HCT116 (cell line): Measurements from ENCODE around the gene PLA2R1. TPM values are rescaled to one million over a fixed set of nuclear protein-coding genes. Genes with fewer than 3 reads are reported as not detected.

Source experiments
- ATAC-seq: fragments of 200-7000 bp; cut with Tn5 transposase; 2 replicates; pipeline ENCODE4 v1.9.1; 2020; ENCODE audit warnings: mild to moderate bottlenecking, moderate library complexity
- BruUV-seq: library from RNA; stranded (reverse); fragments of 400-500 nt; replicated peaks from 2 replicates; lab custom pipeline; 2021; lab: Mats Ljungman, UMichigan
- CTCF ChIA-PET: fragments of 300-600 bp; sonication (Branson Sonifier 250); formaldehyde crosslinking; loops from one replicate; lab custom pipeline; 2021; ENCODE audit warnings: antibody characterized with exemption; lab: Charles Lee
- POLR2A ChIA-PET: fragments of 300-600, 350-600 bp; sonication (Branson Sonifier 250); formaldehyde crosslinking; loops from one replicate; lab custom pipeline; 2021; ENCODE audit warnings: antibody characterized with exemption; lab: Charles Lee
- RAD21 ChIA-PET, 2 experiments: fragments of 300-600 bp; sonication (Branson Sonifier 250); formaldehyde crosslinking; loops; one replicate each; lab custom pipeline; 2023; ENCODE audit warnings: low total read pairs in 2 of 2; ENCODE audit not compliant: uncharacterized antibody in 2 of 2, unreplicated experiment in 2 of 2, low non-redundant PET in 1 of 2; lab: Charles Lee
- DNase-seq: peaks from one replicate; pipeline ENCODE4 v3.0.0-alpha.2; 2010; ENCODE audit warnings: low read depth, low spot score
- H2AFZ ChIP-seq: fragments of 200-600 bp; shearing (Covaris generic), sonication (generic); 2 replicates; pipeline ENCODE4 v1.6.1; 2017; ENCODE audit warnings: low read depth, mixed run types, mixed read lengths, antibody characterized with exemption, low read length; ENCODE audit not compliant: poor library complexity, severe bottlenecking
- H3K27ac ChIP-seq: 2 replicates; pipeline ENCODE4 v1.5.1; 2012; ENCODE audit warnings: low read depth, low read length
- H3K27me3 ChIP-seq: fragments of 200-600 bp; sonication (generic); 2 replicates; pipeline ENCODE4 v1.6.1; 2016; ENCODE audit warnings: mixed run types, low read length, mixed read lengths; ENCODE audit not compliant: insufficient read depth
- H3K36me3 ChIP-seq, 2 experiments: fragments of 200-500 bp in 1 of 2; fragments of 200-600 bp in 1 of 2; sonication (Bioruptor generic) in 1 of 2; sonication (generic) in 1 of 2; 2 replicates each; pipeline versions ENCODE4 v1.5.1 to v1.6.1; 2014 to 2016; ENCODE audit warnings: low read length in 2 of 2, inconsistent platforms in 1 of 2, mixed read lengths in 1 of 2, mixed run types in 1 of 2; ENCODE audit not compliant: insufficient read depth in 2 of 2, control insufficient read depth in 1 of 2
- H3K4me1 ChIP-seq, 2 experiments: fragments of 200-600 bp in 1 of 2; sonication (generic) in 1 of 2; 2 replicates each; pipeline versions ENCODE4 v1.5.1 to v1.6.1; 2012 to 2017; ENCODE audit warnings: low read length in 2 of 2, inconsistent platforms in 1 of 2, mild to moderate bottlenecking in 1 of 2, mixed read lengths in 1 of 2, mixed run types in 1 of 2, moderate library complexity in 1 of 2; ENCODE audit not compliant: insufficient read depth in 2 of 2, control insufficient read depth in 1 of 2
- H3K4me2 ChIP-seq: fragments of 200-600 bp; sonication (generic); 2 replicates; pipeline ENCODE4 v1.6.1; 2017; ENCODE audit warnings: mixed run types, low read length, mixed read lengths
- H3K4me3 ChIP-seq, 2 experiments: fragments of 200-600 bp in 1 of 2; sonication (generic) in 1 of 2; replicated peaks in 1 of 2; 2 replicates each; pipeline ENCODE4 v1.5.1; 2011 to 2016; ENCODE audit warnings: low read length in 2 of 2, control low read depth in 1 of 2, low read depth in 1 of 2, mild to moderate bottlenecking in 1 of 2, mixed read lengths in 1 of 2, mixed run types in 1 of 2
- H3K79me2 ChIP-seq: fragments of 200-600 bp; sonication (generic); 2 replicates; pipeline ENCODE4 v1.6.1; 2017; ENCODE audit warnings: mild to moderate bottlenecking, mixed run types, low read length, moderate library complexity, mixed read lengths; ENCODE audit not compliant: insufficient read depth
- H3K9ac ChIP-seq: fragments of 200-600 bp; sonication (generic); 2 replicates; pipeline ENCODE4 v1.6.1; 2016; ENCODE audit warnings: low read length, mixed read lengths
- H3K9me2 ChIP-seq: fragments of 200-600 bp; sonication (generic), shearing (Covaris generic); 2 replicates; pipeline ENCODE4 v1.6.1; 2017; ENCODE audit warnings: mixed run types, mild to moderate bottlenecking, moderate library complexity; ENCODE audit not compliant: insufficient read depth
- H3K9me3 ChIP-seq, 2 experiments: fragments of 200-500 bp in 1 of 2; fragments of 200-600 bp in 1 of 2; sonication (Bioruptor generic) in 1 of 2; sonication (generic) in 1 of 2; 2 replicates each; pipeline ENCODE4 v1.6.1; 2014 to 2017; ENCODE audit warnings: low read length in 2 of 2, mixed read lengths in 2 of 2, inconsistent platforms in 1 of 2, low read depth in 1 of 2, mild to moderate bottlenecking in 1 of 2, mixed run types in 1 of 2, moderate library complexity in 1 of 2; ENCODE audit not compliant: control insufficient read depth in 1 of 2, insufficient read depth in 1 of 2
- H4K20me1 ChIP-seq: fragments of 200-600 bp; sonication (generic), shearing (Covaris generic); 2 replicates; pipeline ENCODE4 v1.6.1; 2017; ENCODE audit warnings: mixed run types, mild to moderate bottlenecking, moderate library complexity; ENCODE audit not compliant: insufficient read depth
- CBX3 ChIP-seq: IDR thresholded peaks from 2 replicates; pipeline ENCODE4 v1.6.1; 2012; ENCODE audit warnings: low read depth
- CTCF ChIP-seq, 3 experiments: fragments of 200-600 bp in 1 of 3; sonication (generic) in 1 of 3; IDR thresholded peaks in 2 of 3; conservative IDR thresholded peaks in 1 of 3; 2 replicates each; pipeline ENCODE4 v1.5.1; 2012 to 2017; ENCODE audit warnings: low read depth in 2 of 3, low read length in 2 of 3, antibody characterized with exemption in 1 of 3, borderline replicate concordance in 1 of 3, control low read depth in 1 of 3, mild to moderate bottlenecking in 1 of 3, mixed read lengths in 1 of 3, mixed run types in 1 of 3, moderate library complexity in 1 of 3; ENCODE audit not compliant: insufficient read depth in 1 of 3
- EGR1 ChIP-seq: IDR thresholded peaks from 2 replicates; pipeline ENCODE4 v1.6.1; 2012; ENCODE audit warnings: low read depth
- EZH2 ChIP-seq: fragments of 200-600 bp; sonication (generic); IDR thresholded peaks from 2 replicates; pipeline ENCODE4 v1.6.1; 2017; ENCODE audit warnings: antibody characterized with exemption, mixed run types
- FOSL1 ChIP-seq: IDR thresholded peaks from 2 replicates; pipeline ENCODE4 v1.6.1; 2012; ENCODE audit warnings: low read depth
- MAX ChIP-seq: IDR thresholded peaks from 2 replicates; pipeline ENCODE4 v1.6.1; 2012
- RAD21 ChIP-seq: IDR thresholded peaks from 2 replicates; pipeline ENCODE4 v1.6.1; 2012; ENCODE audit warnings: low read depth, mild to moderate bottlenecking
- REST ChIP-seq: IDR thresholded peaks from 2 replicates; pipeline ENCODE4 v1.6.1; 2012; ENCODE audit warnings: low read depth
- SRF ChIP-seq: IDR thresholded peaks from 2 replicates; pipeline ENCODE4 v1.6.1; 2012; ENCODE audit warnings: low read depth
- ZFX ChIP-seq: fragments of 450-650 bp; IDR thresholded peaks from 2 replicates; pipeline ENCODE4 v1.6.1; 2017
- intact Hi-C: fragments of 100-400 bp; cut with micrococcal nuclease; formaldehyde crosslinking; loops from 2 replicates; pipeline ENCODE4 v1.10.0; 2022
- total RNA-seq: library from RNA; stranded (reverse); gene quantifications from one replicate; pipeline ENCODE4 v1.2.1, GENCODE V29; 2021; ENCODE audit not compliant: unreplicated experiment

The PLA2R1 gene
- total RNA-seq, 1 experiment from 2014 or later, result 0.34 TPM

GRCh38 chr2:160064916-160065315 lies 2.5 kb upstream of the PLA2R1 start:
- peaks cover 0 to 5% of the 10 kb centered on the region in 2 experiments; a peak in 2 of 4 replicates for H3K4me1 ChIP-seq
- no peaks in the 10 kb centered on the region for H3K27me3 ChIP-seq
- no peak for ATAC-seq
- RAD21 ChIA-PET, result no interaction called here
- no peak overlapping the region for H3K4me3 ChIP-seq
- no peak for DNase-seq
- H4K20me1 ChIP-seq, result no peaks in the 10 kb centered on the region
- no peak overlapping the region for H3K9ac ChIP-seq
- CTCF ChIA-PET, result no interaction called here
- no peaks in the 10 kb centered on the region for H3K79me2 ChIP-seq
- H3K4me2 ChIP-seq, result no peak overlapping the region
- no peak overlapping the region for H3K27ac ChIP-seq
- H3K9me2 ChIP-seq, result no peaks in the 10 kb centered on the region
- H2AFZ ChIP-seq, result no peak overlapping the region
- TF ChIP-seq ZFX (no peak), MAX (no peak), REST (no peak), SRF (no peak), CBX3 (no peak), RAD21 (no peak), CTCF (IDR thresholded peaks at IDR 0.05 in 2 of 3, conservative IDR thresholded peaks at IDR 0.05 in 1 of 3; ENCODE audit: borderline replicate concordance in 1 of 3, insufficient read depth in 1 of 3, low read depth in 2 of 3, low read length in 2 of 3) (no peak), FOSL1 (no peak), EZH2 (no peak), EGR1 (no peak)
- no peaks in the 10 kb centered on the region for H3K9me3 ChIP-seq
- BruUV-seq, result no TSS peak
- intact Hi-C loops, result no loop called here
- POLR2A ChIA-PET, result no interaction called here
- no peaks in the 10 kb centered on the region for H3K36me3 ChIP-seq
